GM18507 (cell line): ENCODE measurements around the gene RASIP1.
"Not testable (repeated sequence)": the region's sequence is repeated elsewhere in the genome, so short reads cannot be mapped to it uniquely, and the experiment has no call there.

Source experiments
- DNase-seq: peaks from one replicate; pipeline ENCODE4 v3.0.0; 2011; ENCODE audit warnings: low read depth; ENCODE audit not compliant: insufficient read length; ENCODE audit errors: extremely low spot score
- FAIRE-seq: peaks from 2 replicates; lab custom pipeline; 2011; peaks lifted over from hg19 to GRCh38; lab: Jason Lieb, UNC

RASIP1 gene

DNA sequence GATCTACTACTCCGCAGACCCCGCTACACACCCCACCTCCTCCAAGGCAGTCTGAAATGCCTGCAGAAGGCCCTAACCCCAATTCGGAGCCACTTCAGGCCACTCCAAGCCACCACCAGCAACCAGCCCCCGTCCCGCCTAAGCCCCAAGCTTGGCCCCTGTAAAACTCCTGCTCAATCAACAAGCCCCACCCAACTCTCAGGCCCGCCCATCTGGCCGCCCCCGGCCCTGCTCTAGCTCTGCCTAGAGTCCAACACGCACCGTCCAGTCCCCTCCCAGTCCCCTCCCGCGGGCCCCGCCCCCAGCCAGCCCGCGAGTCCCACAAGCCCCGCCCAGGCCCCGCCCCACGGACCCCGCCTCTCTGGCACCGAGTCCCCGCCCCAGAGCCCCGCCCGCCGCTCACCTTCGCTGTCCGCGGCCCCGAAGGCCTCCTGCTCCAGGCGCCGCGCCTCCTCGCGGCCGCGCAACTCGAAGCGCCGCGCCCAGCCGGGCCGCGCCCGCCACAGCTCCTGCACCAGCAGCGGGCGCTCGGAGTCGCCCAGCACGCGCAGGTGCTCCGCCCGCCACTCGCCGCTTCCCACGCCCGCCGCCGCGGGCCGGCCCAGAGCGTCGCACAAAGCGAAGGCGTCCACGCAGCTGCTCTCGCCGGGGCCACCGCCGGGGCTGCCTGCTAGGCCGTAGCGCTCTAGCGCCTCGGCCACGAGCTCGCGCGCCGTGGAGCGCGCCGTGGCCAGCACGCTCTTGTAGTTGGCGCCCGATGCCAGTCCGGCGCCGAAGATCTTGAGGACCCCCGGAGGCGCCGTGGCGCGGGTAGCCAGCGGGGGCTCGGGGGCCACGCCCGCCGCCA lies 1.6 kb downstream of the RASIP1 start:
- DNase-seq (peak; percentile 97), FAIRE-seq (peak; percentile 64)

DNA sequence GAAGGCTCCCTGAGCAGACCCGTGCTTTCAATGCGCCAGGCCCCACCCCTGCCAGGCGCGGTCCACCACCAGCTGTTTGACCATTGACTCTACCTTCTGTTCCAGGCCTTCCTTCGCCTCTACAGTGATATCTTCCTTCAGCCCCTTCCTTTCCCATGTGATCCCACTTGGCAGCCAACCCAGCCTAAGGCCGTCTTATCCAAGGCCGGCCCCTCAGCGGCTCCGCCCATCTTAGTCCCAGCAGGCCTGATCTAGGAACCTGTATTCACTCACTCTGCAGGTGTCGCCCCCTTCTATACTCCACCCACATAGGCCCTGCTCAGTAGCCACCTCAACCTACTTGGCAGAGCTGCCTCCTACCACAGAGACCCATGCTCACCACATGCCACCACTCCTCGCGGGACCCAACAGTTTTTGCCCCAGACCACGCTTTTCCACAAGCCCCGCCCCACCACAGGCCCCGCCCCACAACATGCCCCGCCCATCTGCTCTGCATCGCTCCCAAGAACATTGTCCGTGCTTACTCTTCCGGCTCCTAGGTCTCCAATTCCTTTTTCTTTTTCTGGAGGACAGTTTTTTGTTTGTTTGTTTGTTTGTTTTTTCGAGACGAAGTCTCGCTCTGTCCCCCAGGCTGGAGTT lies 2.9 kb downstream of the RASIP1 start:
- no peak for FAIRE-seq
- no peak for DNase-seq

DNA sequence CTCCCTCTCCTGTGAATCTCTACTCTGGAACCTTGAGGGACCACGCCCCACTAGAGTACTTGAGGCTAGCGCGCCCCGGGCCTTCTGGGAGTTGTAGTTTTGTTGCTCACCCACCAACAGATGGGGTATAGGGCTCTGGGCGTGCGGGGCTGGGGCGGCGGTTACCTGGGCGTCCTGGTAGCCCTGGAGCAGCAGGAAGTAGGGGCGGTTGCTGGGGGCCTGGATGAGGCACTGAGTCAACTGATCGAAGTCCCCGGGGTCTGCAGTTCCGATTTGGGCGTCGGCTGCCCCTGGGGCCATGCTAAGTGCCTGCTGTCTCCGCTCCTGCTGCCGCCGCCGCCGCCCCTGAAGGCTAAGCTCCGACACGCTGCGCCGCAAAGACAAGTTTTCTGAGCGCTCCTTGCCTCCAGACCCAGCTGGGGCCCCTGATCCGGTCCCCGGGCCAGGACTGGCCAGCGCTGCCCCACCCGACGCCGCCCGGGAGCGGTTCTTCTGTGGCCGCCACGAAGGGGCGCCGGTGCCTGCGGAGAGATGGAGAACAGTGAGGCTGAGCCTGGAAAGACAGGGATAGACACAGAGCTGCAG lies 5.3 kb downstream of the RASIP1 start:
- DNase-seq, result no peak
- FAIRE-seq, result no peak

DNA sequence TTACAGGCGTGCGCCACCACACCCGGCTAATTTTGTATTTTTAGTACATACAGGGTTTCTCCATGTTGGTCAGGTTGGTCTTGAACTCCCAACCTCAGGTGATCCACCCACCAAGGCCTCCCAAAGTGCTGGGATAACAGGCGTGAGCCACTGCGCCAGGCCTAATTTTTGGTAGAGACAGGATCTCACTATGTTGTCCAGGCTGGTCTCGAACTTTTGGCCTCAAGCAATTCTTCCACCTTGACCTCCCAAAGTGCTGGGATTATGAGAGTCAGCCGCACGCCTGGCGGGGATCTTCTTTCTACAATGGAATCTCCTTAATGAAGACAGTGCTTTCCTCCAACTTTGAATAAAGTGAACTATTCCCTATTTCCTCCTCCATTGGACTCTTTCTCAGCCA lies 5.8 kb downstream of the RASIP1 start:
- FAIRE-seq (no peak), DNase-seq (no peak)

DNA sequence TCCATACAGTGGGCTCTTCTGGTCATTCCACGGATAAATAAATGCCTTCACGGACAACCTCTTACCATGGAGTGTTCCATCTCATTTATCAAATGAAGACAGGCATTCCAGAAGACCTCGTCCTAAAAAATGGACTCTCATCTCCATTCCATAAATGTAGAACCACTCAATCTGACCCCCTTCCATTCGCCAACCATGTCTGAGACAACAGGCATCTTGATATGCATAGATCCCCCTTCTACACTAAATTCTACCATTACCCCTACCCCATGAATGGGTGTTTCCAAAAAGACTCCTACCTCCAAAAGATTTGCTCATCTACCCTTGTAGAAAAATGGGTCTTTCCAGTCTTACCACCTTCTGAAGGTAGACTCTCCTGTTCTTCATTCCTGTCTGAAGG lies 9.0 kb downstream of the RASIP1 start:
- no peak for DNase-seq
- FAIRE-seq, result no peak

DNA sequence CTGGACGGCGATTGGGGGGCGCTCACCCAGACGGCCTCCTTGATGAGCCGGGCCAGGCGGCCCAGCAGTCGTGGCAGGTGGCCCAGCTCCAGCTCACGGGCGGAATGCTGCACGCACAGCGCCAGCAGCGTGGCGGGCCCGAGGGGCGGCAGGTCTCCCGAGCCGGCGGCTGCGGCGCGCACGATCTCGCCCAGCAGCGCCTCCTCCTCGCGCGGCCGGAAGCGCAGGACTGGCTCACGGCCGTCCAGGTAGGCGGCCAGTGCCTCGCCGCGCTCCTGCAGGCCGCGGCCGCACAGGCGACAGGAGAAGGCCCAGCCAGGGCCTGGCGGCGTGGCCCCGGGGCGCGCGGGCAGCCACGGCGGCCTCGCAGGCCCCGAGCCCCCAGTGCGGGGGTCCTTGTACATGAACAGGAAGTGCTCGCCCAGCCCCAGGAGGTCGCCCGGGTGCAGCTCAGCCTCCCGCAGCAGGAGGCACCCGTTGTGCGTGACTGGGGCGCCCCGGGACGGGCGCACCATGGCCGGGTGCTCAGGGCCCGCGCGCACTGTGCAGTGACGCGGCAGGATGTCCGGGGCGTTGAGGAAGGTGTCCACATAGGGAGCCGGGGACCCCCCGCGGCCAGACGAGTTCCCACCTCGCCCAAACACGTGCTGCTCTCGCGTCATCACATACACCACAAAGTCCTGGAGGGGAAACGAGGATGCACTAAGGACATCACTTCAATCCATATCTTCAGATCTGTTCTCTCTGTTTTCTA lies 11.3 kb downstream of the RASIP1 start:
- DNase-seq, result no peak
- no peak for FAIRE-seq

DNA sequence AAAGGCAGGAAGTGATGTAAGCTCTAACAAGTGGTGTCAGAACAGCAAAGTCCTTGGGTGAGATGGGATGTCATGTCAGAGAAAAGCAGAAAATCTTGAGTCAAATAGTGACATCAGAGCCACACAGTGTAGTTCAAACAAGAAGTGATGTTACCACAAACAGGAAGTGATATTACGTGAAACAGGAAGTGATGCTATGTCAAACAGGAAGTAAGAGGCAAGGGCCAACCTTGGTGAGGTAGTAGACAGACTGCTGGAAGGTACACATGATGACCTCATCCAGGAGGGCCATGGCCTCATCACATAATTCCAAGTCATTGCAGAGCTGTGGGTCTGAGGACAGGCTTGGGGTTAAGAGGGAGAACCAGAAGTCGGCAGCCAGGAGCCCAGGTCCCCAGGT lies 13.9 kb downstream of the RASIP1 start:
- DNase-seq, result no peak
- no peak for FAIRE-seq

DNA sequence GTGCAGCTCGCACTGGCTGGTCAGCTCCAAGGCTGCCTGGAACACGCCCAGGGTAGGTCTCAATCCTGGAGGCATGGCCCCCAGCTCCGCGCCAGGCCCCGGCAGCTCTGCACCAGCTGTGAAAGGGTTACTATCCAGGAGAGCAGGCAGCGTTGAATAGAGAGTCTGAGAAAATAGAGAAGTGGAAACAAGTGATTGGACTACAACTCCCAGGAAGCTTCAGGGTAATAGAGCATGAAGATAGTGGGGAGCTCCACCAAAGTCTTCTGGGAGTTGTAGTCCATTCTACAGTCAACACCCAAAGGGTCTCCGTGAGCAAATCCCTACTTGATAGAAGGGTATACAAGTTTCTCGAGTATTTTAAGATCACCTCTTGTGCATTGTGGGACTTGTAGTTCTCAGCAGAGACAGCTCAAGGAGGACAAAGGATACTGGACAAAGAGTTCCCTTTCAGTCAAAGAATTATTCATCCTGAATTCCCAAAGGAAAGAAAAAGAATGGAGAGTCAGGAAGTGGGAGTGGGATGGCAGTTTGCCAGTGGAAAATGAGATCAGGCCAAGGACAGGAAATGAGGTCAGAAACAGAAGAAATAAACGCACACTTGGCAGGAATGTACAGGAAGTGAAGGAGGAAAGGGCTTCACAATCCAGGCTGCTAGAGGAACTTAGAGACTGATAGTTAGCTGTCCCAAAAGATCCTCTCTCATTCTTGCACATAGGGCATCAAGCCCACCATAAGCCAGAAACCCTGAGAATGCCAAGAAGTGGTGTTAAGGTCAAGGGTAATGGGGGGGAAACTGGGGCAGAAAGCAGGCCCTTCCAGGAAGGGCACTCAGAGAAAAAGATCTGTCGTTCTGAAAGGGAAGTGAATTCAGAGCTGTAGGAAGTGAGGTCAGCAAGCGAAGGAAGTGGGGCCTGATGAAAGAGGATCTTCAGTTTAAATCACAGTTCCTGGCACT lies 15.3 kb downstream of the RASIP1 start:
- no peak for DNase-seq
- FAIRE-seq, result no peak

DNA sequence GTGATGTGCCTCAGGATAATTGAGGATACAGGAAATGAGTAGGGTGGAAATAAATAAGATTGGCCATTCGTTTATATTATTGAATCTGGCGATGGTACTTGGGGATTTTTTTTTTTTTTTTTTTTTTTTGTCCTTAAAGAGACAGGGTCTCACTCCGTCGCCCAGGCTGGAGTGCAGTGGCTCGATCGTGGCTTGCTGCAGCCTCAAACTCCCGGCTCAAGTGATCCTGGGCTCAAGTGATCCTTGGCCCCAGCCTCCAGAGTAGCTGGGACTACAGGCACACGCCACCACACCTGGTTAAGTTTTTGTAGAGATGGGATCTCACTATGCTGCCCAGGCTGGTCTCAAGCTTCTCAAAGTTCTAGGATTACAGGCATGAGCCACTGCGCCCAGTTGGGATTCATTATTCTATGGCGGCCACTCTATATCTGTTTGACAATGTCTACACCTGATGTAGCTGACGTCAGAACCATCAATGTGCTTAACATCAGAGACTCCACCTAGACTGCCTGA lies 18.2 kb downstream of the RASIP1 start:
- DNase-seq (no peak), FAIRE-seq (no peak)

DNA sequence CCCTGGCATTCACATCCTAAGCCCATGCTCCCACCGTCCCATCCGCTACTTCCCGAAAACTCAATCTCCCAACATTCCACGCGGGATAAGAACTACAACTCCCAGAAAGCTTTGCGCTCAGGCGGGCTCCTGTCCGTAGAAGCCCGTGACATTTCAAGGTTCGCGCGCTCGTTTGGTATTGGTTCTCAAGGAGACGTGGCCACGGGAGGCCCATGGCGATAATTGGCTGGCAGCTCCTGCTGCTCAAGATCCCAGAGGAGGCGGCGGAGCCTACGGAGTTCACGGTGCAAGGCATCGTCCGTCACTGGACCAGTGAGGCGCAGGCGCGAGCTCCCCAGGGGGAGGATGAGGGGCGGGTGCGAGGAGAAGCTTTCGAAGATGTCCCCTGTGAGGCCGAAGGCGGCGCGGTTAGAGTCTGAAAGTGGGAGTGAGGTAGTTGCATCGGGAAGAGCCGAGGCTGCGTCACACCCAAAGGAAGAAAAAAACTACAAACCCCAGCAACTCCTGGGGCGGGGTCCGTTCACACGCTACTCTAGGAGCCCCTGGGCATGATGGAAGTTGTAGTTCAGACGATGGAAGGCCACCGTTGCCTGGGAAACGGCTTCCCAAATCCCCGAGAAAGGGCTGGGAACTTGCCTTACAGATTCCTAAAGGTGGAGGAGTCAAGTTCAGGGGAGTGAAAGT lies 19.7 kb downstream of the RASIP1 start:
- DNase-seq (peak; percentile 84), FAIRE-seq (peak; percentile 99)

DNA sequence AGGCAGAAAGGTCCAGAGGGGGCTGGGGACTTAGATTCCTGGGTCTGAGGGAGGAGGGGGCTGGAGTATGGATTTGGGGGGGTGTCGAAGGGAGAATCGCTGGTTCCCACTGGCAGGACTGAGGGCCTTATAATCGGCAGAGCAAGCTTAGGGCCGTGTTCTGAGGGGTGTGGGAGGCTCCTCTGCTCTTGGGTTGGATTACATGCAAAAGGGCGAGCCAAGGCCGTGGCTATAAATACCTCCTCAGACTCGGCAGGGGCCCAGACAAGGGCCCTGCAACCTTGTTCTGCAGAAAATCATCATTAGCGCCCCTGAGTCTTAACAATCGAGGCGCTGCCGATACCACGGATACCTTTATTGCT lies 20.2 kb downstream of the RASIP1 start:
- DNase-seq (no peak), FAIRE-seq (no peak)

DNA sequence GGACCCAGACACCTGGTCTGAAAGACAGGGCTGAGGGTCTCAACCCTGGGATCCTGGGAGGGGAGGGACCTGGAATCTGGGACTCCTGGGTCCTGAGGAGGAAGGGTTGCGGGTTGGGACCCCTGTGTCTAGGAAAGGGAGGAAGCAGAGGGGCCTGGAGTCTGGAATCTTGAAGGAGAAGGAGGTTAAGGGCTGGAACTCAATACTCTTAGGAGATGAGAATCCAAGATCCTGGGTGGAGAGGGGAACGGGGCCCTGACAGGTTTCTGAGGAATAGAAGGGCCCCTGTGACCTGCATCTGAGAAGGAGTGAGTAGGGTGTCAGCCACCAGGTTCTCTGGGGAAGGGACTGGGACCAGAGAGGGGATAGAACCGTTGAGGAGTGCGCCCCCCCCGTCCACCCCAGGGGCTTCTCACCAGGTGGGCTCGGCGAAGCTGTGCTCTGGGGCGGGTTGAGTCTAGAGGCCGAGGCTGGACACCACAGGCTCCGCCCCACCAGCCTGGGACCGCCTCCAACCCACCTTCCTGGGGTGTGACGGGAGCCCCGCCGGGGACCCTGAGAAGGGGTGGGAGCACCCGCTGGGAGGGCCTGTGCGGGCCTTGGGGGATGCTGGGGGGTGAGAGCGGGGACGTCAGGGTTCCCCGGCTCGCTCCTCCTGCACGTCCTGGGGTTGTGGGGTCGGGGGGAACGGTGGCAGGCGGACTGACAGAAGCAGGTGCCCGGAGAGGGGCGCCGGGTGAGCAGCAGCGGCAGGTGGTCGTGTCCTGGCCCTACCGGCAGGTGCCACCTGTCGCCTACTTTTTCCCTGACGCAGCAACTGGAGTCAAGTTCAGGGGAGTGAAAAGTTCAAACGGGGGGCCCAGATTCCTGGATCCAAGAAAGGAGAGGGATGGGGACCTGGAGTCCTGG lies 20.9 kb downstream of the RASIP1 start, which contains the start of gene MAMSTR:
Gene MAMSTR, minus strand, starts transcription at position 463 of the 909 bp plus-strand sequence. CDS start 694 bp downstream, outside the sequence.
- no peak for FAIRE-seq
- DNase-seq, result no peak

DNA sequence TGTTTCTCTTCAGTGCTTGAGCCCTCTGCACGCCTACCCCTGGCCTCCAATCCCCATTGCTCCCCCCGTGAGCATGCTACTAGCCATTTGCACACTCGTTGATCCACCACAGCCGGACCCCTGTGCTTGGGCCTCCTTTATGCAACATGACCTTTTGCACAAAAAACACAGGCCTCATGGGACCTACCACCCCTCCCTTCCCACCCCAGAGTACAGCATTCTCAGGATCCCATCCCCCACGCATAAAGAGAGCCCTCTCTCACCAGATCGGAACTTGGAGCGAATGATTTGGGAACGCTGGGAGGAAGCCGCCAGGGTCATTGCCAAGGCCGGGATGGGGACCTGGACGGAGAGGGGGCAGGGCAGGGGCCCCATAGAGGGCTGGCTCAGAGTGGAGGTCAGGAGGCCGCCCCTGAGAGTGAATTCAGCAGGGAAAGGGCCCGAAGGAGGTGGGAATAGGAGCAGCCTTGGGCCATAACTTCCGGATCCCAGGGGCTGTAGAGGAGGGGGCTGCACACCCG lies 21.6 kb downstream of the RASIP1 start:
- FAIRE-seq, result no peak
- DNase-seq, result no peak

DNA sequence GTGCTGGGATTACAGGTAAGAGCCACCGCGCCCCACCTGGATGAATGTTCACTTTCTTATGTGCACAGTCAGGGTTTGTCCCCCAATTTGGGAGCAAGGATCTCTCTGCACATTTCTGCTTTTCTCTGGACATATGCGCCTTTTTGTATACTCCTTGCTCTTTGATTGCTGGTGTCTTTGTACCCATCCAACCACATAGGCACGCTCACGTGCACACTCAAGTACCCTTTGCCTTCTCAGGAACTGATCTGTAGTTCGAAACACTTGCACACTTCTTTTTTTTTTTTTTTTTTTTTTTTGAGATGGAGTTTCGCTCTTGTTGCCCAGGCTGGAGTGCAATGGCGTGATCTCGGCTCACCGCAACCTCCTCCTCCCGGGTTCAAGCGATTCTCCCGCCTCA lies 22.3 kb downstream of the RASIP1 start:
- not testable (repeated sequence) for DNase-seq, FAIRE-seq

DNA sequence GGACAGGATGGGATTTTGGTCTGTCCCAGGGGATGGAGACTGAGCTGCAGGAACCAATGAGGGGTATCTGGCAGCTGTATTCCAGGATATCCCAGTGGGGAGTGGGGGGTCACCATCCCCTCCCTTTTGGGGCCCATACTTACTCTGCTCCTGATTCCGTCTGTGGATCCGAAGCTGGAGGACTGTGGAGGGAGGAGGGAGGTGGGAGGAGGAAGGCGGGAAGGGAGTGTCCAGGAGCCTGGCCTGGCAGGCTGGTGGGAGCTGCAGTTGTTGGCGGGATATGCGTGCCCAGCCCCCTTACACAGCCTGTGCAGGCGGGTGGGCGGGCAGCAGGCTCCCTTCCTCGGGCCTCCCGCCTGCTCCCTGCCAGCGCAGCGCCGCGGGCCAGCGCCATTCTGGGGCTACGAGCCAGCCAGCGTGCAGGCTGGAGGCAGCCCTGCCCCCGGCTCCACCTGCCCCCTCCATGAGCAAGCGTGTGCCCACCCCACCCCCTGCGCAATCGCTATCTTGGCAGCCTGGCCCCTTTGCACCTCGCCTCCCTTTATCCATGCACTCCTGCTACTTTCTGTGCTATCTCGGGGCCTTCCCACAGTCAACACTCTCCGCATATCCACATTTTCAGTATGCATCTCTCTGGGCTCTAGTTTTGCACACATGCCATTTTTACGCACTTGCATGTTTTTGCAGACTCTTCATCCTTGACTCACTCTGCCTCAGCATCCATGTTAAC lies 23.7 kb downstream of the RASIP1 start:
- FAIRE-seq (no peak), DNase-seq (no peak)

DNA sequence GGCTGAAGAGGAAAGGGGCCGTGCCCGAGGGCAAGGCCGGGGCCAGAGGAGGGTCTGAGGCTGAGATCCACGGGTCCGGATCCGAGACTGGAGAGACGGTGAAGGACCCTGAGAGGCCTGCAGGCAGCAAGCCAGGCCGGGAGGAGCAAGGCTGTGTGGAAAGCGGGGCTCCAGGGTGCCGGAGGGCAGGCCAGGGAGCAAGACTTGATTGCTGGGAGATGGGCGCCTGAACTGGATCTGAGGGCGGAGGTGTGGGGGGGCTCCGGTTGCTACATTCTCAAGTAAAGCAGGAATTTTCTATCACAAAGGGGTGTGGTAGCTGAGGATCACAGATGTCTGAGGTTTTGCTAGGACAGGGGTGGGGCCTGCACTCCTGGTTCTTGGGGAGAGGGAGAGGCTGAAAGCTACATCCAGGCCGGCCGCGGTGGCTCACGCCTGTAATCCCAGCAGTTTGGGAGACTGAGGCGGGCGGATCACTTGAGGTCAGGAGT lies 24.7 kb downstream of the RASIP1 start:
- FAIRE-seq, result no peak
- no peak for DNase-seq
